C4-2B (cell line): ENCODE results near the gene POLA2.
"Not testable (repeated sequence)": the region's sequence is repeated elsewhere in the genome, so short reads cannot be mapped to it uniquely, and the experiment has no call there.

Source experiments
- H3K27ac ChIP-seq: fragments of 450-650 bp; 2 replicates; pipeline ENCODE4 v1.5.1; 2017
- CTCF ChIP-seq: fragments of 450-650 bp; conservative IDR thresholded peaks from 2 replicates; pipeline ENCODE4 v1.5.1; 2017; ENCODE audit warnings: mild to moderate bottlenecking
- ZFX ChIP-seq: fragments of 450-650 bp; IDR thresholded peaks from 2 replicates; pipeline ENCODE4 v1.6.1; 2017

The POLA2 gene

DNA sequence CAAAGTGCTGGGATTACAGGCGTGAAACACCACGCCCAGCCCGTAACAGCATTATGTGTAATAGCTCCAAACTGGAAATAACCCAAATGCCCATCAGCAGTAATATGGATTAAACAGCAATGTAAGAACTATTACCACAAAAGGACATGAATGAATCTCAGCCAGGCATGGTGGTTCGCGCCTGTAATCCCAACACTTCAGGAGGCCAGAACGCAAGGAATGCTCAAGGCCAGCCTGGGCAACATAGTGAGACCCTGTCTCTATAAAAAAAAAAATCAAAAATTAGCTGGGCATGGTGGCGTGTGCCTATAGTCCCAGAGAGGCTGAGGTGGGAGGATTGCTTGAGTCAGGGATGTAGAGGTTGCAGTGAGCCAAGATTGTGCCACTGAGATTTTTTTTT, 68.8 kb downstream of the POLA2 start:
- TF ChIP-seq CTCF (no peak), ZFX (no peak)
- H3K27ac ChIP-seq = no peak overlapping the region

- H3K27ac ChIP-seq = not testable (repeated sequence)
Observed at GRCh38 chr11:65332591-65332990, 70.8 kb downstream of the POLA2 start.

- peak overlapping the region; percentile 87 for H3K27ac ChIP-seq
- TF ChIP-seq ZFX = no peak
- TF ChIP-seq CTCF = no peak
Observed at GRCh38 chr11:65334696-65335295, 73.0 kb downstream of the POLA2 start.

DNA sequence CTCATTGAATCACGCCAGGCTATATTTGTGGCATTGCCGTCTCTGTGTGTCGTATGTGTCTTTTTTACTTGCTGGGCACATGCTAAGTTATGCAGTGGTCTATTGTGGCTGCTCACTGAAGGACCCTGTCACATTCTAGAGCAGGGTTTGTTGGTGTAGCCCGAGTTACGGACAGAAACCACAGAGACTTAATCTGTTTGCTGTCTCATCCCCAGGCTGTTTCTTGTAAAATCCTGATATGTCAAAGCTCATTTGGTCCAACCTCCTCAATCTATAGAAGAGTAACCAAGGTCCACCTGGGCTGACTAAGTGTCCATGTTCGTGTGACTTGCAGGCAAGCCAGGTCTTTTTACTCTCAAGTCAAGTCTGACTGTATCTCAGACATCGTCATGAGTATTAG, 76.9 kb downstream of the POLA2 start:
- TF ChIP-seq CTCF = no peak
- no peak for TF ChIP-seq ZFX
- no peak overlapping the region for H3K27ac ChIP-seq

GRCh38 chr11:65340226-65340625, 78.5 kb downstream of the POLA2 start:
- TF ChIP-seq ZFX = no peak
- H3K27ac ChIP-seq = no peak overlapping the region

DNA sequence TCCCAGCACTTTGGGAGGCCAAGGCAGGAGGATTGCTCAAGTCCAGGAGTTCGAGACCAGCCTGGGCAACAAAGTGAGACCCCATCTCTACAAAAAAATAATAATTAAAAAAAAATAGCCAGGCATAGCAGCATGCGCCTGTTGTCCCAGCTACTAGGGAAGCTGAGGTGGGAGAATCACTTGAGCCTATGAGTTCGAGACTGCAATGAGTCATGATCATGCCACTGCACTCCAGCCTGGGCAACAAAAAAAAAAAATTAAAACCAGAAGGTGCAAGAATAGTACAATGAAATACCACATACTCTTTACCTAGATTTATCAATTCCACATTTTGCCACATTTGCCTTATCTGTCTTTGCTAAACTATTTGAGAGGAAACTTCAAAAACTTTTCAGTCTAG, 80.1 kb downstream of the POLA2 start:
- H3K27ac ChIP-seq = no peak overlapping the region
- TF ChIP-seq CTCF (no peak), ZFX (no peak)
